ENCODE measurements around the gene HSPH1. TPM values are rescaled to one million over a fixed set of nuclear protein-coding genes. Genes with fewer than 3 reads are reported as not detected.

The HSPH1 gene
- total RNA-seq = 100 to 1,000 TPM; 214 TPM

DNA sequence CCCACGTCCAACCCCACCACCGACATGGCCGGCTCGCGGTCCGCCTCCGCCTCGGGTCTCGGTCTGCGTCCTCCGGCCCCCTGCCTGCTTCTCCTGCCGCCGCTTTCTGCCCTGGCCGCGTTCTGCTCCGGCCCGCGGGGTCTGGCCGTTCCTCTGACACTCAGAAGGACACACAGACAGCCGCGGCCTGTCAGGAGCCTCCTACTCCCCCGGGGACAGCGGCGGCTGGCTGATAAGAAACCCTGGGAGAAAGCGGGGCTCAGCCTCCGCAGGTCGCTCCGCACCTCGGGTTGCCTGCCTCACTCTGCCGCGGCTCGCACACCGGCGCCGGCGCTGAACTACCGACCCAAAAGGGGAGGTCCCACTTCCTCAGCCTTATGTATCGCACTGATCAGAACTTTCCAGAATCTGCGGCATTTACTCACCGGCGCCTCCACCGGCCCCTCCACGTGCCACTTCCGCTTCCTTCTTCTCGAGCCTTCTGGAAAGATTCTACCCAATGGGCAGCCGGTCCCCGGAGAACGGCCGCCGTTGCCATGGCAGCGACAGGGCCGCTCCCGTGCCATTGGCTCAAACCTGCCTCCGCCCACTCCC is at the start of gene HSPH1:
Gene HSPH1 (minus strand): TSS at position 348 of the 594 bp plus-strand sequence. CDS start 322 bp downstream, at position 26.
- peak within 1 kb of the TSS; percentile 99 for H3K27ac Mint-ChIP-seq
- H3K36me3 Mint-ChIP-seq (ENCODE audit: low read depth) = peaks cover 36% of the 10 kb centered on the region
- ChIA-PET POLR2A (interaction anchor here (0.9 to 2.2 kb wide), 4 partner anchors 12 to 23 kb away, joined by 3 to 8 read pairs (median 4); no protein-coding TSS in a partner anchor), CTCF (interaction anchor here (1.5 kb wide), 1 partner anchor 116 kb away, joined by 3 read pairs; no protein-coding TSS in a partner anchor)
- no peaks in the 10 kb centered on the region for H3K9me3 Mint-ChIP-seq
- H3K4me3 Mint-ChIP-seq = peak within 1 kb of the TSS; percentile 87
- ATAC-seq = peak; percentile 77
- TF ChIP-seq, protein P1, sequence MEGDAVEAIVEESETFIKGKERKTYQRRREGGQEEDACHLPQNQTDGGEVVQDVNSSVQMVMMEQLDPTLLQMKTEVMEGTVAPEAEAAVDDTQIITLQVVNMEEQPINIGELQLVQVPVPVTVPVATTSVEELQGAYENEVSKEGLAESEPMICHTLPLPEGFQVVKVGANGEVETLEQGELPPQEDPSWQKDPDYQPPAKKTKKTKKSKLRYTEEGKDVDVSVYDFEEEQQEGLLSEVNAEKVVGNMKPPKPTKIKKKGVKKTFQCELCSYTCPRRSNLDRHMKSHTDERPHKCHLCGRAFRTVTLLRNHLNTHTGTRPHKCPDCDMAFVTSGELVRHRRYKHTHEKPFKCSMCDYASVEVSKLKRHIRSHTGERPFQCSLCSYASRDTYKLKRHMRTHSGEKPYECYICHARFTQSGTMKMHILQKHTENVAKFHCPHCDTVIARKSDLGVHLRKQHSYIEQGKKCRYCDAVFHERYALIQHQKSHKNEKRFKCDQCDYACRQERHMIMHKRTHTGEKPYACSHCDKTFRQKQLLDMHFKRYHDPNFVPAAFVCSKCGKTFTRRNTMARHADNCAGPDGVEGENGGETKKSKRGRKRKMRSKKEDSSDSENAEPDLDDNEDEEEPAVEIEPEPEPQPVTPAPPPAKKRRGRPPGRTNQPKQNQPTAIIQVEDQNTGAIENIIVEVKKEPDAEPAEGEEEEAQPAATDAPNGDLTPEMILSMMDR (IDR thresholded peaks at IDR 0.05) = no peak
- no peaks in the 10 kb centered on the region for H3K27me3 Mint-ChIP-seq
- peaks cover 40% of the 10 kb centered on the region for H3K4me1 Mint-ChIP-seq (ENCODE audit: low read depth)
- intact Hi-C loops (cut with micrococcal nuclease) = loop anchor here (5.0 kb wide), 1 partner anchor 41 kb away; no protein-coding TSS in a partner anchor
- DNase-seq = peak; percentile 99

DNA sequence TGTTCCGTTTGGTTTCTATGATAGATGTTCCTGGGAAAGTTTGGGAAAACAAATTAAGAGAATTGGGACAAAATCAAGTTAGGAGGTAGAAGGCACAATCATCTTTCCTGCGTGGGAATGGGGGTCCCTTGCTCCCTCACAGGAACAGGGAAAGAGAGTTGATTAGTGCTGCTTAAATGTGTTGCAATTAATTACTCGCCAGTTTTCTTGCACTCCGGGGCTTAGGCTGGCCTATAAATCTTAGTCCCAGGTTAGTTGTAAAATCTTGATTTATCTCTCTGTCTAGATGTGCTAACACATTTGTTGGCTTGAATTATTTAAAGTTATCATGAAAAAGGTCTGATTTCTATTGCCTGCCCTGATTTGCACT is 48.1 kb upstream of the HSPH1 start:
- Mint-ChIP-seq H3K27me3 (no peaks in the 10 kb centered on the region), H3K4me1 (ENCODE audit: low read depth) (peaks cover 27% of the 10 kb centered on the region), H3K4me3 (no peak overlapping the region), H3K27ac (no peak overlapping the region), H3K36me3 (ENCODE audit: low read depth) (no peaks in the 10 kb centered on the region), H3K9me3 (no peaks in the 10 kb centered on the region)
- TF ChIP-seq, protein P1 (IDR thresholded peaks at IDR 0.05) = no peak
- CTCF ChIA-PET = interaction anchor here (0.9 to 1.7 kb wide), 2 partner anchors 9 to 10 kb away, joined by 3 to 4 read pairs; no protein-coding TSS in a partner anchor
- ATAC-seq (no peak), DNase-seq (no peak)
- intact Hi-C loops (cut with micrococcal nuclease) = no loop called here
- POLR2A ChIA-PET = interaction anchor here (1.1 kb wide), 1 partner anchor 9 kb away, joined by 3 read pairs; no protein-coding TSS in a partner anchor

DNA sequence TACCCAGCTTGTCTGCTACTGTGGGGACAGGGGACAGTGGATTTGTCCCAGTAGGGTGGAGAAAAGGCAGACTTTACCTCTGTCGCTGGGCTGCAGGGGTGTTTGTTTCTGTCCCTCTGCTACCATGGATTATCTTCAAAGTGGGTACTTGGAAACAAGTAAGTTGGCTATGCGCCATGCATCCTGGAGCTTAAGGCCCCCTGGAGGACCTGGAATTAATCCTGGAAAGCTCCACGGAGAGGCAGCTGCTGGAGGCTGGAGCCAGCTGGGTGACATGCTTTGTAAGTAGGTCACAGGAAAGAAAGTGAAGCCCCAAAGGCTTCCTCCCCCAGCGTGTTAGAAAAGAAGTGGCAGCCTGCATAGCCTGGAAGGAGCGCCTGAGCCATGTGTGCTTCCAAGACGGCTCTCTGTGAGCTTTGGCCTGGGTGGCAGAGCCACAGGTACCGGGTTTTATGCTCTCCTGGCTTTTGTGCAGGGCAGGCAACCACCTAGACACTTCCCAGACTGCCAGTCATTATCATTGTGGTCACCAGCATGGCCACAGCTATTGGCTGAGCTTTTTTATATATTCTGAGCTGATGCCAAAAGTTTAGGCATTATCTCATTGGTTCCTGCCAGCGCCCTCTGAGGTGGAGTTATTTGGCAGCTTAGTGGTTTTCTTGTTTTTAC is 47.6 kb upstream of the HSPH1 start:
- Mint-ChIP-seq H3K27ac (no peak overlapping the region), H3K36me3 (ENCODE audit: low read depth) (no peaks in the 10 kb centered on the region), H3K4me1 (ENCODE audit: low read depth) (peaks cover 28% of the 10 kb centered on the region), H3K9me3 (no peaks in the 10 kb centered on the region), H3K4me3 (no peak overlapping the region), H3K27me3 (no peaks in the 10 kb centered on the region)
- DNase-seq = peak; percentile 47
- ChIA-PET POLR2A (interaction anchor here (1.1 kb wide), 1 partner anchor 8 kb away, joined by 3 read pairs; no protein-coding TSS in a partner anchor), CTCF (interaction anchor here (0.9 to 1.7 kb wide), 2 partner anchors 9 to 10 kb away, joined by 3 to 4 read pairs; no protein-coding TSS in a partner anchor)
- intact Hi-C loops (cut with micrococcal nuclease) = no loop called here
- TF ChIP-seq, protein P1 (IDR thresholded peaks at IDR 0.05) = no peak
- peak; percentile 24 for ATAC-seq

DNA sequence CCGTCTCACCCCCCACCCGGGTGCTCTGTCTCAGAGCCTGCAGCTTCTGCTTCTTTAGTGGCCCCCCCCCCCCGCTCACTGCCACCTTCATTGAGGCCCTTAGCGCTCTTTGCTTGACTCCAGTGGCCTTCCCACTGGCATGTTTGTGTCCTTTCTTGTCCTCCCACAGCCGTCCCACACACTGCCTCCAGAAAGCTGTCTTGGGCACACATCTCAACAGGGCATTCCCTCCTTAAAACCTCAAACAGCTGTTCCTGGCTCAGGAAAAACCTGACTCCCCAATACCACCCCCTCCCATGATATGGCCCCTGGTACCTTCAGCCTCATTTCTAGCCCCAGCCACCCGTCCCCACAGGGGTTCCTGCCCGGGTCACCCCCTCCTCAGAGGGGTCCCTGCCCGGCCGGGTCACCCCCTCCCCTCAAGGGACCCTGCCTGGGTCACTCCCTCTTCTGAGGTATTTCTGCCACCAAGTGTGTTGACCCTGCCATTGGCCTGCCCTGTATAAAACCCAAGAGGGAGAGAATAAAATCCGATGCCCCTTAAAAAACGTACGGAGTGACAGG is 46.9 kb upstream of the HSPH1 start:
- ChIA-PET POLR2A (interaction anchor here (1.1 kb wide), 1 partner anchor 8 kb away, joined by 3 read pairs; no protein-coding TSS in a partner anchor), CTCF (interaction anchor here (0.9 to 1.7 kb wide), 2 partner anchors 8 to 11 kb away, joined by 3 to 4 read pairs; no protein-coding TSS in a partner anchor)
- DNase-seq = no peak
- H3K9me3 Mint-ChIP-seq = no peaks in the 10 kb centered on the region
- intact Hi-C loops (cut with micrococcal nuclease) = no loop called here
- no peaks in the 10 kb centered on the region for H3K36me3 Mint-ChIP-seq (ENCODE audit: low read depth)
- TF ChIP-seq, protein P1 (IDR thresholded peaks at IDR 0.05) = no peak
- peaks cover 23% of the 10 kb centered on the region for H3K4me1 Mint-ChIP-seq (ENCODE audit: low read depth)
- H3K27ac Mint-ChIP-seq = no peak overlapping the region
- no peak for ATAC-seq
- no peak overlapping the region for H3K4me3 Mint-ChIP-seq
- H3K27me3 Mint-ChIP-seq = no peaks in the 10 kb centered on the region

All from activated CD8-positive, alpha-beta T cell treated with anti-CD3 and anti-CD28 coated beads for 36 hours (primary cell).